ENCODE data around the gene TSHZ2. TPM values are rescaled to one million over a fixed set of nuclear protein-coding genes. Genes with fewer than 3 reads are reported as not detected.

TSHZ2 gene
- total RNA-seq, 1 experiment from 2014 or later = 0.07 TPM

- Histone ChIP-seq H3K23ac (ENCODE audit: insufficient read length, low read depth, low read length) (no peak overlapping the region), H3K56ac (ENCODE audit: insufficient read length, low read depth, low read length) (no peak overlapping the region), H4K91ac (ENCODE audit: insufficient read length, low read depth, low read length) (no peak overlapping the region), H2AFZ (ENCODE audit: low read length) (no peak overlapping the region), H4K20me1 (ENCODE audit: control insufficient read depth, insufficient read depth, insufficient read length) (no peaks in the 10 kb centered on the region), H2BK5ac (ENCODE audit: insufficient read length, low read length) (no peak overlapping the region), H2BK15ac (ENCODE audit: low read depth, low read length) (no peak overlapping the region), H2BK12ac (ENCODE audit: insufficient read length, low read depth, low read length) (no peak overlapping the region), H4K8ac (replicated peaks; ENCODE audit: insufficient read length, low read depth, low read length) (no peak overlapping the region), H3K23me2 (ENCODE audit: insufficient read length, low read depth, low read length, poor library complexity, severe bottlenecking) (no peaks in the 10 kb centered on the region), H3K9ac (ENCODE audit: extremely low read depth, insufficient read length, low read length) (no peak overlapping the region), H4K5ac (ENCODE audit: insufficient read length, low read depth, low read length) (no peak overlapping the region), H3K79me1 (ENCODE audit: insufficient read depth, low read depth, low read length, poor library complexity, severe bottlenecking) (no peaks in the 10 kb centered on the region), H3K4ac (ENCODE audit: low read depth, low read length) (no peak overlapping the region), H3T11ph (ENCODE audit: low read length) (no peak overlapping the region), H3K79me2 (ENCODE audit: insufficient read depth, low read length) (no peaks in the 10 kb centered on the region), H2BK20ac (ENCODE audit: low read depth, low read length, poor library complexity, severe bottlenecking) (no peak overlapping the region), H3K4me1 (ENCODE audit: insufficient read depth, low read length) (peaks cover 5% of the 10 kb centered on the region; the same call in 1 of the 2 replicates), H3K18ac (ENCODE audit: insufficient read length, low read depth, low read length) (no peak overlapping the region), H3K27ac (ENCODE audit: insufficient read length, low read depth, low read length) (no peak overlapping the region), H2AK5ac (ENCODE audit: insufficient read length, low read length) (no peak overlapping the region), H3K27me3 (ENCODE audit: insufficient read depth, low read length) (no peaks in the 10 kb centered on the region), H3K4me2 (ENCODE audit: insufficient read depth, insufficient read length, low read length) (no peak overlapping the region), H3K14ac (ENCODE audit: insufficient read depth, low read length) (no peak overlapping the region), H2BK120ac (ENCODE audit: low read depth, low read length, poor library complexity, severe bottlenecking) (no peak overlapping the region), H3K9me3 (ENCODE audit: control insufficient read depth, low read depth, low read length) (no peaks in the 10 kb centered on the region)
- Mint-ChIP-seq H3K4me3 (no peak overlapping the region), H3K27me3 (ENCODE audit: low read depth) (no peaks in the 10 kb centered on the region), H3K9me3 (no peaks in the 10 kb centered on the region), H3K27ac (no peak overlapping the region), H3K36me3 (ENCODE audit: insufficient read depth in 1 of 3, low read depth in 3 of 3) (no peaks in the 10 kb centered on the region), H3K4me1 (peaks cover 30 to 34% of the 10 kb centered on the region in 2 experiments)
- WGBS (ENCODE audit: extremely low coverage, insufficient read length, low lambda C conversion rate) = no CpG with 5 or more reads among the region's 8 CpGs
- TF ChIP-seq CTCF (conservative IDR thresholded peaks at IDR 0.05) = no peak
- DNase-seq = no peak
Measured at GRCh38 chr20:53383916-53384315, 411.8 kb downstream of the TSHZ2 start.

Data from H9 (cell line).